Measurements from ENCODE around the gene DEPDC5.

Gene DEPDC5

GRCh38 chr22:31929167-31929930 is 175.5 kb downstream of the DEPDC5 start:
- no peak for DNase-seq

GRCh38 chr22:31932863-31933262 is 179.0 kb downstream of the DEPDC5 start:
- DNase-seq = no peak

- DNase-seq = no peak
Observed at GRCh38 chr22:31933406-31933805, 179.6 kb downstream of the DEPDC5 start.

- DNase-seq = no peak
Observed at GRCh38 chr22:31933816-31934482, 180.1 kb downstream of the DEPDC5 start.

GRCh38 chr22:31935961-31936635 is 182.3 kb downstream of the DEPDC5 start:
- DNase-seq = no peak

- DNase-seq = no peak
Observed at GRCh38 chr22:31937341-31937740, 183.5 kb downstream of the DEPDC5 start.

- no peak for DNase-seq
Observed at GRCh38 chr22:31938296-31938695, 184.5 kb downstream of the DEPDC5 start.

- no peak for DNase-seq
Observed at GRCh38 chr22:31940506-31940905, 186.7 kb downstream of the DEPDC5 start.

- DNase-seq = no peak
Observed at GRCh38 chr22:31942091-31942490, 188.3 kb downstream of the DEPDC5 start.

GRCh38 chr22:31943206-31943977 is 189.6 kb downstream of the DEPDC5 start:
- no peak for DNase-seq

GRCh38 chr22:31943978-31944699 is 190.3 kb downstream of the DEPDC5 start, which contains the start of gene YWHAH:
Gene YWHAH (plus strand): TSS chr22:31944535. CDS start chr22:31944734, 199 bp downstream.
- DNase-seq = peak; percentile 84

- DNase-seq = no peak
Observed at GRCh38 chr22:31944700-31945442, 191.1 kb downstream of the DEPDC5 start.

- peak; percentile 17 for DNase-seq
Observed at GRCh38 chr22:31945443-31945855, 191.6 kb downstream of the DEPDC5 start.

GRCh38 chr22:31945971-31946680 is 192.3 kb downstream of the DEPDC5 start:
- no peak for DNase-seq

GRCh38 chr22:31947296-31947695 is 193.5 kb downstream of the DEPDC5 start:
- DNase-seq = peak; percentile 48

GRCh38 chr22:31948002-31948401 is 194.2 kb downstream of the DEPDC5 start:
- no peak for DNase-seq

GRCh38 chr22:31950226-31950625 is 196.4 kb downstream of the DEPDC5 start:
- no peak for DNase-seq

- DNase-seq = no peak
Observed at GRCh38 chr22:31951194-31952093, 197.6 kb downstream of the DEPDC5 start.

GRCh38 chr22:31952094-31952401 is 198.2 kb downstream of the DEPDC5 start:
- no peak for DNase-seq

GRCh38 chr22:31952472-31952871 is 198.7 kb downstream of the DEPDC5 start:
- DNase-seq = no peak

All from central memory CD4-positive, alpha-beta T cell (primary cell).